Liver (tissue), 9 donors: ENCODE measurements around the gene PIMREG. TPM values are rescaled to one million over a fixed set of nuclear protein-coding genes. Genes with fewer than 3 reads are reported as not detected.

Experiments
- DNase-seq: peaks from one replicate; pipeline ENCODE4 v3.0.0-alpha.2; 2017; ENCODE audit warnings: low spot score
- H3K27ac ChIP-seq, 2 donors: one replicate each; pipeline ENCODE4 v1.7.0; 2013; ENCODE audit warnings: inconsistent platforms in 2 of 2, low read length in 2 of 2, control low read depth in 1 of 2, low read depth in 1 of 2, mild to moderate bottlenecking in 1 of 2
- H3K27me3 ChIP-seq, 4 donors: one replicate each; pipeline versions ENCODE4 v1.6.1 to v1.7.0; 2013; ENCODE audit warnings: low read length in 3 of 4, inconsistent platforms in 1 of 4, mild to moderate bottlenecking in 1 of 4, moderate library complexity in 1 of 4; ENCODE audit not compliant: control insufficient read depth in 4 of 4, insufficient read depth in 4 of 4
- H3K36me3 ChIP-seq, 4 donors: one replicate each; pipeline versions ENCODE4 v1.6.1 to v1.7.0; 2013; ENCODE audit warnings: low read length in 3 of 4, mild to moderate bottlenecking in 3 of 4, low read depth in 1 of 4, moderate library complexity in 1 of 4; ENCODE audit not compliant: control insufficient read depth in 4 of 4, insufficient read depth in 3 of 4
- H3K4me1 ChIP-seq, 4 donors: one replicate each; pipeline versions ENCODE4 v1.6.1 to v1.7.0; 2013; ENCODE audit warnings: low read length in 3 of 4, mild to moderate bottlenecking in 3 of 4, moderate library complexity in 1 of 4; ENCODE audit not compliant: control insufficient read depth in 4 of 4, insufficient read depth in 4 of 4
- H3K4me3 ChIP-seq, 3 donors: one replicate each; pipeline versions ENCODE4 v1.6.1 to v1.7.0; 2013; ENCODE audit warnings: low read length in 3 of 3, control low read depth in 1 of 3, low read depth in 1 of 3, mild to moderate bottlenecking in 1 of 3
- H3K9ac ChIP-seq, 2 donors: one replicate each; pipeline ENCODE4 v1.7.0; 2013; ENCODE audit warnings: low read length in 2 of 2, mild to moderate bottlenecking in 2 of 2, moderate library complexity in 2 of 2, control low read depth in 1 of 2, low read depth in 1 of 2
- H3K9me3 ChIP-seq, 4 donors: one replicate each; pipeline versions ENCODE4 v1.6.1 to v1.7.0; 2013; ENCODE audit warnings: low read length in 3 of 4; ENCODE audit not compliant: control insufficient read depth in 4 of 4
- EGR1 ChIP-seq, 2 donors: IDR thresholded peaks; 2 replicates each; pipeline ENCODE4 v1.6.1; 2016 to 2018; ENCODE audit warnings: antibody characterized with exemption in 2 of 2, low read depth in 2 of 2
- FOXA1 ChIP-seq: IDR thresholded peaks from 2 replicates; pipeline ENCODE4 v1.6.1; 2016; ENCODE audit warnings: antibody characterized with exemption
- FOXA2 ChIP-seq: IDR thresholded peaks from 2 replicates; pipeline ENCODE4 v1.6.1; 2016; ENCODE audit warnings: antibody characterized with exemption
- GABPA ChIP-seq, 2 donors: IDR thresholded peaks in 1 of 2; conservative IDR thresholded peaks in 1 of 2; 2 replicates each; pipeline ENCODE4 v1.6.1; 2016; ENCODE audit warnings: antibody characterized with exemption in 2 of 2, mild to moderate bottlenecking in 1 of 2, moderate library complexity in 1 of 2
- HNF4A ChIP-seq, 2 donors: conservative IDR thresholded peaks; 2 replicates each; pipeline ENCODE4 v1.6.1; 2016; ENCODE audit warnings: antibody characterized with exemption in 2 of 2, mild to moderate bottlenecking in 2 of 2
- JUND ChIP-seq, 2 donors: IDR thresholded peaks; 2 replicates each; pipeline ENCODE4 v1.6.1; 2016; ENCODE audit warnings: antibody characterized with exemption in 2 of 2
- NR2F2 ChIP-seq: IDR thresholded peaks from 2 replicates; pipeline ENCODE4 v1.6.1; 2016; ENCODE audit warnings: antibody characterized with exemption
- RXRA ChIP-seq, 2 donors: IDR thresholded peaks; 2 replicates each; pipeline ENCODE4 v1.6.1; 2017 to 2018; ENCODE audit warnings: antibody characterized with exemption in 2 of 2, mild to moderate bottlenecking in 1 of 2
- TAF1 ChIP-seq: conservative IDR thresholded peaks from 2 replicates; pipeline ENCODE4 v1.6.1; 2016; ENCODE audit warnings: antibody characterized with exemption, mild to moderate bottlenecking
- YY1 ChIP-seq: IDR thresholded peaks from 2 replicates; pipeline ENCODE4 v1.6.1; 2016; ENCODE audit warnings: antibody characterized with exemption, mild to moderate bottlenecking
- WGBS: extraction: QIAGEN DNeasy Blood & Tissue Kit; methylation state at CpG from one replicate; pipeline ENCODE4 v1.1.7; 2013; 5-methylcytosine and 5-hydroxymethylcytosine counted together
- polyA plus RNA-seq, 2 donors: library from polyadenylated mRNA; stranded (reverse) in 1 of 2; unstranded in 1 of 2; fragments of 200-250 nt in 1 of 2; fragments of >200 nt in 1 of 2; fragmentation: Nextera tagmentation in 1 of 2; extraction: Ambion mirVana in 1 of 2; gene quantifications; one replicate each; pipeline versions ENCODE4 v1.2.1 to v1.2.3, GENCODE V29; 2013 to 2015
- total RNA-seq, 2 donors: library from RNA; depleted of rRNA; stranded (reverse); fragments of >200 nt; gene quantifications; one replicate each; pipeline ENCODE4 v1.2.3, GENCODE V29; 2014
- TF ChIP-seq, protein P1 (sequence below): IDR thresholded peaks from 2 replicates; pipeline ENCODE4 v1.6.1; 2016; ENCODE audit warnings: antibody characterized with exemption, mild to moderate bottlenecking
- TF ChIP-seq, protein P2 (sequence below): IDR thresholded peaks from 2 replicates; pipeline ENCODE4 v1.6.1; 2016; ENCODE audit warnings: antibody characterized with exemption
- donor health status: healthy.
- donor health status: healthy.
- donor health status: healthy.
- donor health status: healthy.
- donor health status: healthy.

PIMREG gene
- total and polyA plus RNA-seq, 4 donors = 0.10 to 5.2 (median 0.75) TPM; not detected in 1

DNA sequence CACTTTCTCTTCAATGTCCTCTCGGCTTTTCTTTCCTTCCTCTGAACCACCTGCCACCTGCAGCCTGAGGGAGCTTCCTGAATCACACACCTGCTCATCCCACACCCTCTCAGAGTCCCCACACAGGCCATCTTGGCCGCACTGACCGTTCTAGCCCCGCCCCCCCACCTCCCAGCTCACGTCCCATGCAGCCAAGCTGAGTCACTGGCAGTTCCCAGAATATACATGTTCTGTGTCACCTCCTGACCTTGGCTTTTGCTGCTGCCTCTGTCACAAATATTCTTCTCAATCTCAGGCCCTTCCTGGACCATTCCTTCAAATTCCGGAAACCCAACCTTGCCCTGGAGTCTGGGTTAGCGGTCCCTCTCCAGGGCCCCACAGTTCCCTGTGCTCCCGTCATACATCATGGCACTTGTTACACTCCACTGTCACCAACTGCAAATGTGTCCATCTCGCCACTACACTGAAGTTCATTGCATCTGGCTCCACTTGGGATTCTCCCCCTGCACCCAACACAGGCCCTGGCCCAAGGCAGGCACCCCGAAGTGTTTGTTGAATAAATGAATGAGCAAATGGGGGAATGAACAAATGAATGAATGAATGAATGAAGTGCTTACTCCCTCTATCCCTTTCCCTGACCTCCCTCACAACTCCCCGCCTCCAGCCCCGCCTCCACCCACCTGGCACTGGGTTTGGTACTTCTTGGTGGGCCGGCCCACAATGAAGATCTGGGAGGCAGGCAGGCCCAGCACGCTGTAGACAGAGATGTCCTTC, 12.8 kb downstream of the PIMREG start:
- peaks cover 0 to 2% (median 0%) of the 10 kb centered on the region in 4 donors for H3K27me3 ChIP-seq
- no peak for DNase-seq
- no peak overlapping the region for H3K27ac ChIP-seq
- H3K9me3 ChIP-seq = no peaks in the 10 kb centered on the region
- no peak for TF ChIP-seq FOXA1
- no peak for TF ChIP-seq JUND (IDR thresholded peaks at IDR 0.05)
- no peak for TF ChIP-seq HNF4A (conservative IDR thresholded peaks at IDR 0.05)
- no peak for TF ChIP-seq EGR1 (IDR thresholded peaks at IDR 0.05; ENCODE audit: low read depth in 2 of 2)
- TF ChIP-seq RXRA (IDR thresholded peaks at IDR 0.05) = no peak
- TF ChIP-seq FOXA2 = no peak
- 82% methylated on average over 14 of the region's 14 CpGs for WGBS
- H3K9ac ChIP-seq = no peak overlapping the region
- no peaks in the 10 kb centered on the region for H3K36me3 ChIP-seq
- H3K4me3 ChIP-seq = no peak overlapping the region
- H3K4me1 ChIP-seq = peaks cover 0 to 5% (median 1%) of the 10 kb centered on the region in 4 donors

DNA sequence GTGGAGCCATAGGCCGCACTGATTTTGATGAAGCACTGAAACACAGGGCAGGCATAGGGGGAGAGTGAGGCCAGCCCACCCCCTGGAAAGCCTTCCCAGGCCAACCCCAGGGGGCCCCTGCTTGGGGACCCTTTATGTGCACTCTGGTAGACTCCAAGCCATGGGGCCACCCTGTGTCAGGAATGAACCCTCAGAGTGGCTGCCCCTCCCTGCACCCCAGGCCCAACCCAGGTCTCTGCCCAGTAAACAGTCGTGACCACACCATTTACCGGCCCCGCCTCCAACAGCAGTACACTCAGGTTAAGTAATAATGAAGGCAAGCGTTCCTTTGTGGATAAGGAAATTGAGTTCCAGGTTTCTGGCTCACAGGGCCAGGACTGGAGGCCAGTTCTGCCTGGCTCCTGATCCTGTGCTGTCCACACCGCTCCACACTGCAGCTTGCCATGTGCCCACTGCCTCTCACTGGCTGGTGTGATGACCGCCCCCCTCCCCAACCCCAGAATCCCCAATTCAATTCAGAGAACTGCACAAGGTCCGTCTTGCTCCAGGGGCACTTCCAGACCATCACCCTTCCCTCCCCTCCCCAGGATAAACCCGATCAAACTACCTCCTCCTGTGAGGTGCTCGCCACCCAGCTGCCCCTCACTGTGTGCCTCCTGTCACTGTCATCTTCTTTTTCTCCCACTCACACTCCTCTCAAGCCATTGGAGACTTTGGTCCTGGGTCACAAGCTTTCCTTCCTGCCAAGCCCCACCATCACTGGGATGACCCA, 13.6 kb downstream of the PIMREG start:
- WGBS = 81% methylated on average over 10 of the region's 10 CpGs
- no peak for DNase-seq
- H3K4me1 ChIP-seq = peaks cover 0 to 5% (median 1%) of the 10 kb centered on the region in 4 donors

More for the DNA sequence above, 13.6 kb downstream of the PIMREG start:
- no peak for TF ChIP-seq NR2F2
- no peak for TF ChIP-seq TAF1
- TF ChIP-seq FOXA2 = no peak
- no peak for TF ChIP-seq YY1
- TF ChIP-seq JUND (IDR thresholded peaks at IDR 0.05) = no peak
- TF ChIP-seq, protein P1, sequence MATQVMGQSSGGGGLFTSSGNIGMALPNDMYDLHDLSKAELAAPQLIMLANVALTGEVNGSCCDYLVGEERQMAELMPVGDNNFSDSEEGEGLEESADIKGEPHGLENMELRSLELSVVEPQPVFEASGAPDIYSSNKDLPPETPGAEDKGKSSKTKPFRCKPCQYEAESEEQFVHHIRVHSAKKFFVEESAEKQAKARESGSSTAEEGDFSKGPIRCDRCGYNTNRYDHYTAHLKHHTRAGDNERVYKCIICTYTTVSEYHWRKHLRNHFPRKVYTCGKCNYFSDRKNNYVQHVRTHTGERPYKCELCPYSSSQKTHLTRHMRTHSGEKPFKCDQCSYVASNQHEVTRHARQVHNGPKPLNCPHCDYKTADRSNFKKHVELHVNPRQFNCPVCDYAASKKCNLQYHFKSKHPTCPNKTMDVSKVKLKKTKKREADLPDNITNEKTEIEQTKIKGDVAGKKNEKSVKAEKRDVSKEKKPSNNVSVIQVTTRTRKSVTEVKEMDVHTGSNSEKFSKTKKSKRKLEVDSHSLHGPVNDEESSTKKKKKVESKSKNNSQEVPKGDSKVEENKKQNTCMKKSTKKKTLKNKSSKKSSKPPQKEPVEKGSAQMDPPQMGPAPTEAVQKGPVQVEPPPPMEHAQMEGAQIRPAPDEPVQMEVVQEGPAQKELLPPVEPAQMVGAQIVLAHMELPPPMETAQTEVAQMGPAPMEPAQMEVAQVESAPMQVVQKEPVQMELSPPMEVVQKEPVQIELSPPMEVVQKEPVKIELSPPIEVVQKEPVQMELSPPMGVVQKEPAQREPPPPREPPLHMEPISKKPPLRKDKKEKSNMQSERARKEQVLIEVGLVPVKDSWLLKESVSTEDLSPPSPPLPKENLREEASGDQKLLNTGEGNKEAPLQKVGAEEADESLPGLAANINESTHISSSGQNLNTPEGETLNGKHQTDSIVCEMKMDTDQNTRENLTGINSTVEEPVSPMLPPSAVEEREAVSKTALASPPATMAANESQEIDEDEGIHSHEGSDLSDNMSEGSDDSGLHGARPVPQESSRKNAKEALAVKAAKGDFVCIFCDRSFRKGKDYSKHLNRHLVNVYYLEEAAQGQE = no peak
- no peak for TF ChIP-seq GABPA (IDR thresholded peaks at IDR 0.05 in 1 of 2, conservative IDR thresholded peaks at IDR 0.05 in 1 of 2)
- TF ChIP-seq, protein P2, sequence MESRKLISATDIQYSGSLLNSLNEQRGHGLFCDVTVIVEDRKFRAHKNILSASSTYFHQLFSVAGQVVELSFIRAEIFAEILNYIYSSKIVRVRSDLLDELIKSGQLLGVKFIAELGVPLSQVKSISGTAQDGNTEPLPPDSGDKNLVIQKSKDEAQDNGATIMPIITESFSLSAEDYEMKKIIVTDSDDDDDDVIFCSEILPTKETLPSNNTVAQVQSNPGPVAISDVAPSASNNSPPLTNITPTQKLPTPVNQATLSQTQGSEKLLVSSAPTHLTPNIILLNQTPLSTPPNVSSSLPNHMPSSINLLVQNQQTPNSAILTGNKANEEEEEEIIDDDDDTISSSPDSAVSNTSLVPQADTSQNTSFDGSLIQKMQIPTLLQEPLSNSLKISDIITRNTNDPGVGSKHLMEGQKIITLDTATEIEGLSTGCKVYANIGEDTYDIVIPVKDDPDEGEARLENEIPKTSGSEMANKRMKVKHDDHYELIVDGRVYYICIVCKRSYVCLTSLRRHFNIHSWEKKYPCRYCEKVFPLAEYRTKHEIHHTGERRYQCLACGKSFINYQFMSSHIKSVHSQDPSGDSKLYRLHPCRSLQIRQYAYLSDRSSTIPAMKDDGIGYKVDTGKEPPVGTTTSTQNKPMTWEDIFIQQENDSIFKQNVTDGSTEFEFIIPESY = no peak
- TF ChIP-seq FOXA1 = no peak
- TF ChIP-seq RXRA (IDR thresholded peaks at IDR 0.05) = no peak
- Histone ChIP-seq H3K27me3 (peaks cover 0 to 2% (median 0%) of the 10 kb centered on the region in 4 donors), H3K9ac (no peak overlapping the region), H3K36me3 (no peaks in the 10 kb centered on the region), H3K4me3 (no peak overlapping the region), H3K9me3 (no peaks in the 10 kb centered on the region), H3K27ac (no peak overlapping the region)
